B cell (primary cell): Measurements from ENCODE around the gene TSPAN18.

ENCODE experiments used
- EZH2 ChIP-seq: IDR thresholded peaks from 2 replicates; pipeline ENCODE4 v1.6.1; 2012; ENCODE audit warnings: borderline replicate concordance, low read depth, mild to moderate bottlenecking, moderate library complexity, low read length; ENCODE audit not compliant: insufficient read depth, poor library complexity, severe bottlenecking
- TF ChIP-seq, protein P1 (sequence below): fragments of 200-600 bp; IDR thresholded peaks from one replicate; pipeline ENCODE4 v1.8.0; 2022; ENCODE audit warnings: antibody characterized with exemption, mild to moderate bottlenecking

DNA sequence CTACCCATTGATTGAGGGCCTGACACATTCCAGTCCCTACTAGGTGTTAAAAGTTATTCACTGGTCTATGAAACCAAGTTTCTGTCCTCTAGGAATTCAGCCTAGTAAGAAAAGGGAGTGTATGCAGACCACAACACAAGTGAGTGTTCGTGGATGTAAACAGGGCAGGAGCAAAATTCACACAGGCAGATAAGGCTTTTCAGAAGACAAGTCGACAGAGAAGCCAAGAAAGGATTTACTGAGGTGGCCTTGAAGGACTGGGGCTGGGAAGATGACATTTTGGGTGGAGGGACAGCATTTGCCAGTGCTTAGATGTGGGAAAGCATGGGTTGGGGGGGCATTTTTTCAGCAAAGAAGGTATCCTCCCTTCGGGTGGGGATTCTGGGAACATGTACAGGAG is 76.2 kb downstream of the TSPAN18 start:
- TF ChIP-seq, protein P1, sequence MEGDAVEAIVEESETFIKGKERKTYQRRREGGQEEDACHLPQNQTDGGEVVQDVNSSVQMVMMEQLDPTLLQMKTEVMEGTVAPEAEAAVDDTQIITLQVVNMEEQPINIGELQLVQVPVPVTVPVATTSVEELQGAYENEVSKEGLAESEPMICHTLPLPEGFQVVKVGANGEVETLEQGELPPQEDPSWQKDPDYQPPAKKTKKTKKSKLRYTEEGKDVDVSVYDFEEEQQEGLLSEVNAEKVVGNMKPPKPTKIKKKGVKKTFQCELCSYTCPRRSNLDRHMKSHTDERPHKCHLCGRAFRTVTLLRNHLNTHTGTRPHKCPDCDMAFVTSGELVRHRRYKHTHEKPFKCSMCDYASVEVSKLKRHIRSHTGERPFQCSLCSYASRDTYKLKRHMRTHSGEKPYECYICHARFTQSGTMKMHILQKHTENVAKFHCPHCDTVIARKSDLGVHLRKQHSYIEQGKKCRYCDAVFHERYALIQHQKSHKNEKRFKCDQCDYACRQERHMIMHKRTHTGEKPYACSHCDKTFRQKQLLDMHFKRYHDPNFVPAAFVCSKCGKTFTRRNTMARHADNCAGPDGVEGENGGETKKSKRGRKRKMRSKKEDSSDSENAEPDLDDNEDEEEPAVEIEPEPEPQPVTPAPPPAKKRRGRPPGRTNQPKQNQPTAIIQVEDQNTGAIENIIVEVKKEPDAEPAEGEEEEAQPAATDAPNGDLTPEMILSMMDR: no peak
- TF ChIP-seq EZH2: no peak
